ENCODE measurements around the gene RAP1GAP. TPM values are rescaled to one million over a fixed set of nuclear protein-coding genes. Genes with fewer than 3 reads are reported as not detected.

The RAP1GAP gene
- total RNA-seq, 1 experiment from 2014 or later: not detected

DNA sequence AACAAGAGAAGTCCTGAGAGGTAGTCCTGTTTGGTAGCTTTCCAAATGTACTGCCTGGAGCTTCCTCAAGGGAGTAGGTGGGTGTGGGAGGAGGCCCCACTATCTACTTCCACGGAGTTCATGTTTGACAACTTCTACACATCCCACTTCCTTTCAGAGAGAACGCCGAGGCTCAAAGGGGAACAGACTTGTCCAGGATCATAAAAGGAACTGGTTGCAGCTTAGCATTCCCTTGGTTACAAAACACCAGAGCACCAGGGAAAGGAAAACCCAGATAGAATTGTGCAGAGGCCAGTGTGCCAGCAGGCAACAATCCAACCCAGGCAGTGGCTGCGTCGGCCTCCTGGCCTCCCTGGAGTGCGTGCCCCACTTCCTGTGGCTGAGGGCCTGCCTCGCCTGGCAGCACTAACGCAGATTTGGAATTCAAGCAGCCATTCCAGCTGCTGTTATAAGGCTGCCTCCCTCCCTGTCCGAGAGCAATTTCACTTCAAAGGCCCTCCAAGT, 4.2 kb upstream of the RAP1GAP start:
- H3K27ac ChIP-seq (ENCODE audit: low read length): no peak overlapping the region

DNA sequence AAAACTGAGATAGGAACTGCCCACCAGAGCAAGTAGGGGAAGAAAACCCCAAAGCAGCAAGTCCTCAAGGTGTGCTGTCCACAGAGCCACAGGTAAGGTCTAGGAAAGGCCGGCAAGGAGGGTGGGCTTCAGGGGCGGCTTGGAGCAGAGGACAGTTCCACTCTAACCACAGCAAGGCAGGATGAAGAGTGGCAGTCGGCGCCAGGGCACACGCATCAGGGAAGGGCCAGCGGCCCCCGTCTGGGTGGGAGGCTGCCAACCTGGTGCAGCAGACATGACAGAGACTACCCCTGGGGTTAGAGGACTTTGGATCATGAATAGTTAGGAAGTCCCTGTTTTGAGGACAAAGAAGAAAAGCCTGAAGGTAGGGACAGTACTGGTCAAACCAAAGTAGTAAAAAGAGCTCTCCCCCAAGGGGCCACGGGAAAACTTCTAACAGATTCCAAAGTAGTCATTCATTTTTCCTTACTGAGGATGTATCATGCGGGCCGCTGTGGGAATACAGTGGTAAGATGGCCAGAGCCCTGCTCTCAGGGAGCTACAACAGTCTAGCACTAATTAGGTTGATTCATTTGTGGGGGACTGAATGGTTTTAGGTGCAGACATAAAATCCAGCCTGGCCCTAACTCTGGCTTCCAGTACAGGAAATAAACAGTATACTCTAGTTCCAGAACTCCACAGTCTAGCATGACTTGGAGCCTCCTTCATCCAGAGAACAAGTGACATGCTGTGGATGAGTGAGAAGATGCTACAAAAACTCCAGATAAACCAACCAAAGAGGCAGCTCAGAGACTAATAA, 3.5 kb upstream of the RAP1GAP start:
- no peaks in the 10 kb centered on the region for H3K36me3 ChIP-seq (ENCODE audit: insufficient read depth, low read length)
- no peak overlapping the region for H3K27ac ChIP-seq (ENCODE audit: low read length)
- H3K4me2 ChIP-seq (ENCODE audit: low read depth, low read length, poor library complexity, severe bottlenecking): no peak overlapping the region
- no peak overlapping the region for H3K4me3 ChIP-seq (ENCODE audit: low read length)
- no peaks in the 10 kb centered on the region for H3K79me2 ChIP-seq (ENCODE audit: low read length)
- H3K9ac ChIP-seq (ENCODE audit: low read length): no peak overlapping the region
- H3K4me1 ChIP-seq (ENCODE audit: low read length): no peaks in the 10 kb centered on the region
- H3K9me3 ChIP-seq (ENCODE audit: low read length): no peaks in the 10 kb centered on the region
- no peaks in the 10 kb centered on the region for H3K9me2 ChIP-seq (replicated peaks; ENCODE audit: insufficient read depth, low read length)
- DNase-seq: no peak
- H3K27me3 ChIP-seq (ENCODE audit: low read length): no peaks in the 10 kb centered on the region
- H2AFZ ChIP-seq (ENCODE audit: low read length): no peak overlapping the region
- peaks cover 13% of the 10 kb centered on the region; the same call in 1 of the 2 replicates for H4K20me1 ChIP-seq (ENCODE audit: insufficient read depth, low read depth, low read length)

More for the DNA sequence above, 4.2 kb upstream of the RAP1GAP start:
- H4K20me1 ChIP-seq (ENCODE audit: insufficient read depth, low read depth, low read length): peaks cover 13% of the 10 kb centered on the region; the same call in 1 of the 2 replicates
- no peak for DNase-seq
- H3K9me3 ChIP-seq (ENCODE audit: low read length): no peaks in the 10 kb centered on the region
- no peaks in the 10 kb centered on the region for H3K27me3 ChIP-seq (ENCODE audit: low read length)
- H3K9ac ChIP-seq (ENCODE audit: low read length): no peak overlapping the region
- no peaks in the 10 kb centered on the region for H3K9me2 ChIP-seq (replicated peaks; ENCODE audit: insufficient read depth, low read length)
- H3K4me3 ChIP-seq (ENCODE audit: low read length): no peak overlapping the region
- H2AFZ ChIP-seq (ENCODE audit: low read length): no peak overlapping the region
- no peaks in the 10 kb centered on the region for H3K36me3 ChIP-seq (ENCODE audit: insufficient read depth, low read length)
- no peak overlapping the region for H3K4me2 ChIP-seq (ENCODE audit: low read depth, low read length, poor library complexity, severe bottlenecking)
- H3K4me1 ChIP-seq (ENCODE audit: low read length): no peaks in the 10 kb centered on the region
- no peaks in the 10 kb centered on the region for H3K79me2 ChIP-seq (ENCODE audit: low read length)

DNA sequence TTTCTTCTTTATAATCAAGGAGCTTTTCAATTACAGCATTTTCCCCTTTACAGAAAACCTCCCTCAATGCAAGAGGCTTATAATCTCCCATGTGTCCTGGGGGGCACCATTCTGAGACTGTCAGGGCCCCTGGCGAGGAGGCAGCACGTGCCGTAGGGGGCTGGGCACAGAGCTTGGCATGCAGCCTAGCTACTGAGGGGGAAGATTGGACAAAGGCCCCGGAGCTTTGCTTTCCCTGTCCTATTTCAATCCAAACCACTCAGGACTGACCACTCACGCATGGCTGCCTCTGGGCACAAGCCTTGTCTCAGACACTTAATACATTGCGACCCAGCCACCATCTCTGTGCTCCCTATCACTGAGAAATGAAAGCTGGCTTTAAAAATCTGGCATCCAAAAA, 2.8 kb upstream of the RAP1GAP start:
- H2AFZ ChIP-seq (ENCODE audit: low read length): no peak overlapping the region
- no peak overlapping the region for H3K9ac ChIP-seq (ENCODE audit: low read length)
- H3K27me3 ChIP-seq (ENCODE audit: low read length): no peaks in the 10 kb centered on the region
- H3K4me1 ChIP-seq (ENCODE audit: low read length): peaks cover 4% of the 10 kb centered on the region; the same call in 1 of the 2 replicates
- no peaks in the 10 kb centered on the region for H3K9me2 ChIP-seq (replicated peaks; ENCODE audit: insufficient read depth, low read length)
- no peak for DNase-seq
- no peaks in the 10 kb centered on the region for H3K36me3 ChIP-seq (ENCODE audit: insufficient read depth, low read length)
- H3K4me2 ChIP-seq (ENCODE audit: low read depth, low read length, poor library complexity, severe bottlenecking): no peak overlapping the region
- H3K4me3 ChIP-seq (ENCODE audit: low read length): no peak overlapping the region
- no peak overlapping the region for H3K27ac ChIP-seq (ENCODE audit: low read length)
- H3K9me3 ChIP-seq (ENCODE audit: low read length): no peaks in the 10 kb centered on the region
- H3K79me2 ChIP-seq (ENCODE audit: low read length): no peaks in the 10 kb centered on the region
- peaks cover 13% of the 10 kb centered on the region; the same call in 1 of the 2 replicates for H4K20me1 ChIP-seq (ENCODE audit: insufficient read depth, low read depth, low read length)

DNA sequence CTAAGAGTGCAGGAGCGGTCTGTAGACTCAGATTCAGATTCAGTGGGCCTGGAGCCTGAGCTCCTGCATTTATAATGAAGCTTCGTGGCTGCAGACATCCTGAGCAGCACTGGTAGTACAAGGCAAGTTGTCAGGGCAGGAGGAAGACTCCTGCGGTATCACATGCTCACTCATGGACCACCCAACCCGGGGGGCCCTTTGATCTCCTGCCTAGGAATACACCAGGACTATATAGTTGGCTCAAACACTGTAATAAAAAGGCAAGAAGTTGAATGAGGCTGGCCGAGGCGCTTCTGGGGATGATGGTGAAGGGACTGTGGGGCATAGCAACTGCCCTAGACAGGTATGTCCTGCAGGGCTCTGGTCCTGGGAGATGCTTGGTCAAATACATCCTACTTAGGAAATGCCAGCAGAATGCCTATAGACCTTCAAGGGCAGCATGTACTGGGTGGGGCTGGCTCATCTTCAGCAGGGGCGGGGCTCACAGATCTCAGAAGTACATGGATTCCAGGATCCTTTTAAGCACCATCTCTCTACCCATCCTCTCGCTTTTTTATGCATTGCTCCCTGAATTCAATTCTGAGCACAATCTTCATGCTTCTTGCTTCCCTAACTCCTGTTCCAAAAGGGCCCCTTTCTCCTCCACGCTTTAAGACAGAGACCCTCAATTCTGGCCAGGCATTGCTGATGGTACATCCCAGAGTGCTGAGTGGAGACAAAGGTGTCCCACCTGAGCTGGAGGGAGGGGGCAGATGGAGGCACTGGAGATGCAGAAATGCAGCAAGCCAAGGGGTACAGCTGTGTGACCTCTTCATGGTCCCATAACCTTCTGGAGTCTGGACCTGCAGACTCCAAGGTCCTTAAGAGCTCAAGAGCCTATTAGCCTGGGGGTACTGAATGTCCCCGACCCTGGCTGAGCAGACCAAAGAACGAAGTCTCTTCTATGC, 2.1 kb upstream of the RAP1GAP start:
- Histone ChIP-seq H3K4me1 (ENCODE audit: low read length) (peaks cover 11% of the 10 kb centered on the region), H3K27me3 (ENCODE audit: low read length) (no peaks in the 10 kb centered on the region), H2AFZ (ENCODE audit: low read length) (no peak overlapping the region), H3K9me2 (replicated peaks; ENCODE audit: insufficient read depth, low read length) (no peaks in the 10 kb centered on the region), H3K79me2 (ENCODE audit: low read length) (no peaks in the 10 kb centered on the region), H3K36me3 (ENCODE audit: insufficient read depth, low read length) (no peaks in the 10 kb centered on the region), H3K9ac (ENCODE audit: low read length) (no peak overlapping the region), H3K9me3 (ENCODE audit: low read length) (no peaks in the 10 kb centered on the region), H3K27ac (ENCODE audit: low read length) (no peak overlapping the region), H3K4me3 (ENCODE audit: low read length) (no peak overlapping the region), H4K20me1 (ENCODE audit: insufficient read depth, low read depth, low read length) (peaks cover 13% of the 10 kb centered on the region; the same call in 1 of the 2 replicates), H3K4me2 (ENCODE audit: low read depth, low read length, poor library complexity, severe bottlenecking) (no peak overlapping the region)
- DNase-seq: no peak

DNA sequence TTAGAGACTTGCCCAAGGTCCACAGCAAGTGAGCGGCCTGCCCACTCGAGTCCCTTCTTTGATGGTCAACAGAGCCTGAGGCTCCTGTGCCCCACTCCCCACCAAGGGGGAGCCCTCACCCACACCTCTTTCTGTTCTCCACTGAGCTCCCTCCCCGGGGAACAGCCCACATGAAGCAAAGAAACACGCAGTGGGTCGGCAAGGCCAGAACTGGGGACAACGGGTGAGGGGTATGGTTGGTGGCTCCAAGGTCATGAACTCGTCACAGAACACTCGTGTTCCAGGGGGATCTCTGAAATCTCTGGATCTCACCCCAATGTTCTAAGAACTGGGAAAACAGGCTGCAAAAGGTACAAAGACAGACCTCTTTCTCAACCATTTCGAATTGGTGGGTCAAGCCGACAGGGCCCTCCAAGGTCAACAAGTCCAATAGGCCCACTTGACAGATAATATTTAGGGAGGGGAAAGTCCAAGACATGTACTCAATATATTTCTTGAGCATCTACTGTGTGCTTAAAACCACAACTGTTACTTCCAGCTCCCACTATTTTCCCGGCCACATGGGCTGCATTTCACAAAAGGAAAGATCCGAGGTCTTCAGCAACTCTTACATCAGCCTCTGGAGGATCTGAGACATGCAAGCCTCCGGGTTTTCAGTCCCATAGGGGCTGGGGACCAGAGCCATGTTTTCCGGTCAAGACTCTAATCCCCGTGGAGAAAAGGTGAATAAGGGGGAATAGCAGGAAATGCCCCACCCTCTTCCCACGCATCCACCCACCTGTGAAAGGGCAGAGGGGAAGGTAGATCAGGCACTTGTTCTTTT, 1.1 kb upstream of the RAP1GAP start:
- no peak overlapping the region for H2AFZ ChIP-seq (ENCODE audit: low read length)
- no peak overlapping the region for H3K9ac ChIP-seq (ENCODE audit: low read length)
- no peaks in the 10 kb centered on the region for H3K9me3 ChIP-seq (ENCODE audit: low read length)
- H3K4me2 ChIP-seq (ENCODE audit: low read depth, low read length, poor library complexity, severe bottlenecking): no peak overlapping the region
- H3K36me3 ChIP-seq (ENCODE audit: insufficient read depth, low read length): no peaks in the 10 kb centered on the region
- H3K4me3 ChIP-seq (ENCODE audit: low read length): no peak overlapping the region
- H3K79me2 ChIP-seq (ENCODE audit: low read length): no peaks in the 10 kb centered on the region
- H4K20me1 ChIP-seq (ENCODE audit: insufficient read depth, low read depth, low read length): peaks cover 13% of the 10 kb centered on the region; the same call in 1 of the 2 replicates
- no peak for DNase-seq
- no peaks in the 10 kb centered on the region for H3K27me3 ChIP-seq (ENCODE audit: low read length)
- no peaks in the 10 kb centered on the region for H3K9me2 ChIP-seq (replicated peaks; ENCODE audit: insufficient read depth, low read length)
- peaks cover 16% of the 10 kb centered on the region for H3K4me1 ChIP-seq (ENCODE audit: low read length)
- no peak overlapping the region for H3K27ac ChIP-seq (ENCODE audit: low read length)

DNA sequence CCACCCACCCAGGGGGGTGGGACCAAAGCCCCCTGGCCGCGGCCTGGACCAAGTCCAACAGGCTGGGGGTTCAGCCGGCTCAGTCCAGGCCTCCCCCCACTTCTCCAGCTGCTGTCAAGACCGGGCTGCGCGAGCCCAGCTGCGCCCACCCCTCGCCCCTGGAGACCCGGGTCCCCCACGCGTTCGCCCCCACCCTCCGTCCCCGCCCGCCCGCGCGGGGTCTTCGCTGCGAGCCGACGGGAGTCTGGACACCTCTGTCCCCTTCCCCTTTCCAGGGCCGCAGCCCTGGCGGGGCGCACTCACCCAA, 253 bp downstream of the RAP1GAP start:
- no peak overlapping the region for H3K27ac ChIP-seq (ENCODE audit: low read length)
- H3K9me3 ChIP-seq (ENCODE audit: low read length): no peaks in the 10 kb centered on the region
- H4K20me1 ChIP-seq (ENCODE audit: insufficient read depth, low read depth, low read length): peaks cover 13% of the 10 kb centered on the region; the same call in 1 of the 2 replicates
- H3K4me3 ChIP-seq (ENCODE audit: low read length): no peak overlapping the region
- H3K9ac ChIP-seq (ENCODE audit: low read length): no peak overlapping the region
- no peak for DNase-seq
- H3K36me3 ChIP-seq (ENCODE audit: insufficient read depth, low read length): no peaks in the 10 kb centered on the region
- no peak overlapping the region for H2AFZ ChIP-seq (ENCODE audit: low read length)
- H3K9me2 ChIP-seq (replicated peaks; ENCODE audit: insufficient read depth, low read length): no peaks in the 10 kb centered on the region
- peaks cover 19% of the 10 kb centered on the region for H3K4me1 ChIP-seq (ENCODE audit: low read length)
- no peaks in the 10 kb centered on the region for H3K27me3 ChIP-seq (ENCODE audit: low read length)
- H3K79me2 ChIP-seq (ENCODE audit: low read length): no peaks in the 10 kb centered on the region
- H3K4me2 ChIP-seq (ENCODE audit: low read depth, low read length, poor library complexity, severe bottlenecking): no peak overlapping the region

DNA sequence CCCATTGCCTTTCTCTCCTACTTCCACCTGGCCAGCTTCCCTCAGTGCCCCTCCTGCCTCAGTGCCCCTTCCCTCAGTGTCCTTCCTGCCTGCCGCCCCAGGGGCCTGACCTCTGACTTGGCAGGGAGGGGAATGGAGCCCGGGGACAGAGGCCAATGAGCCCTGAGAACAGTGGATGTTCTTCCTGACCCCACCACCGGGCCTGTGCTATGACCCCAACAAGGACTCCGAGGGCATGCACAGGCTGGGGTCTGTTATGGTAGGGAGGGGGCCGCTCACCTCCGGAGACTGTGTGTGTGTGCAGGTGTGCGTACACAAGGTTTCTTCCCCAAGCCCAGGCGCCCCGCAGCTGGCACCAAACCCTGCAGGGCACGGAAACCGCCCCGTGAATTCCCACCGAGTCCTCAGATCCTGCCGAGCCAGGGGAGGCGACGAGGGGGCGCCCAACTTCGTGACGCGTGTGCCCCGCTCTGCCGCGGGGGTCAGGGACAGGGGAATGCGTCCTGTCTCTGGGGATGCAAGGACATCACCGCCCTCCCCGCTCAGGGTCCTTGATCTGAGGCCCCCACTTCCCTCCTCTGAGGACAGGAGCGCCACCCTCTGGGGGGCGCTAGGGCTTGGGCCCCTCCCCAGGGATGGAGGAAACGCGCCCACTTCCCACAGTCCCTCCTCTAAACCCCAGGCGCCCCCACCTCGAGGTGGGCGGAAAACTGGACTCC, 766 bp downstream of the RAP1GAP start:
- Histone ChIP-seq H3K4me2 (ENCODE audit: low read depth, low read length, poor library complexity, severe bottlenecking) (no peak overlapping the region), H3K9me3 (ENCODE audit: low read length) (no peaks in the 10 kb centered on the region), H3K27me3 (ENCODE audit: low read length) (no peaks in the 10 kb centered on the region), H2AFZ (ENCODE audit: low read length) (no peak overlapping the region), H3K9ac (ENCODE audit: low read length) (no peak overlapping the region), H3K4me3 (ENCODE audit: low read length) (no peak overlapping the region), H3K36me3 (ENCODE audit: insufficient read depth, low read length) (no peaks in the 10 kb centered on the region), H3K9me2 (replicated peaks; ENCODE audit: insufficient read depth, low read length) (no peaks in the 10 kb centered on the region), H3K79me2 (ENCODE audit: low read length) (no peaks in the 10 kb centered on the region), H4K20me1 (ENCODE audit: insufficient read depth, low read depth, low read length) (peaks cover 11% of the 10 kb centered on the region; the same call in 1 of the 2 replicates), H3K4me1 (ENCODE audit: low read length) (peaks cover 24% of the 10 kb centered on the region), H3K27ac (ENCODE audit: low read length) (no peak overlapping the region)
- DNase-seq: no peak

Data from Karpas-422 (cell line).